GM21619 (cell line): ENCODE results near the gene PDE3A.

Source experiments
- ATAC-seq: cut with Tn5 transposase; IDR thresholded peaks from one replicate; pipeline ENCODE4 v1.9.1; 2021; ENCODE audit not compliant: unreplicated experiment

The PDE3A gene

GRCh38 chr12:20490213-20490612, 121.9 kb downstream of the PDE3A start:
- ATAC-seq: no peak

- ATAC-seq: no peak
Observed at GRCh38 chr12:20491290-20491689, 123.0 kb downstream of the PDE3A start.

- ATAC-seq: no peak
Observed at GRCh38 chr12:20492251-20492760, 124.0 kb downstream of the PDE3A start.

GRCh38 chr12:20493934-20494333, 125.6 kb downstream of the PDE3A start:
- no peak for ATAC-seq

- no peak for ATAC-seq
Observed at GRCh38 chr12:20494851-20495250, 126.5 kb downstream of the PDE3A start.

GRCh38 chr12:20495997-20496396, 127.7 kb downstream of the PDE3A start:
- no peak for ATAC-seq

GRCh38 chr12:20497707-20498106, 129.4 kb downstream of the PDE3A start:
- ATAC-seq: no peak

GRCh38 chr12:20501958-20502357, 133.6 kb downstream of the PDE3A start:
- ATAC-seq: no peak

- no peak for ATAC-seq
Observed at GRCh38 chr12:20503858-20504257, 135.5 kb downstream of the PDE3A start.

- no peak for ATAC-seq
Observed at GRCh38 chr12:20505056-20505455, 136.7 kb downstream of the PDE3A start.

GRCh38 chr12:20507056-20507455, 138.7 kb downstream of the PDE3A start:
- no peak for ATAC-seq

GRCh38 chr12:20507711-20508110, 139.4 kb downstream of the PDE3A start:
- no peak for ATAC-seq

GRCh38 chr12:20508359-20508758, 140.0 kb downstream of the PDE3A start:
- no peak for ATAC-seq

- no peak for ATAC-seq
Observed at GRCh38 chr12:20508962-20509361, 140.6 kb downstream of the PDE3A start.

GRCh38 chr12:20510811-20511210, 142.5 kb downstream of the PDE3A start:
- ATAC-seq: no peak

- no peak for ATAC-seq
Observed at GRCh38 chr12:20513189-20513588, 144.9 kb downstream of the PDE3A start.

- ATAC-seq: no peak
Observed at GRCh38 chr12:20514598-20514997, 146.3 kb downstream of the PDE3A start.

- no peak for ATAC-seq
Observed at GRCh38 chr12:20520532-20520931, 152.2 kb downstream of the PDE3A start.

GRCh38 chr12:20523658-20524057, 155.3 kb downstream of the PDE3A start:
- no peak for ATAC-seq

GRCh38 chr12:20524113-20524512, 155.8 kb downstream of the PDE3A start:
- ATAC-seq: no peak

- ATAC-seq: no peak
Observed at GRCh38 chr12:20525064-20525610, 156.8 kb downstream of the PDE3A start.

GRCh38 chr12:20527417-20528163, 159.3 kb downstream of the PDE3A start:
- ATAC-seq: no peak

- no peak for ATAC-seq
Observed at GRCh38 chr12:20528208-20528607, 159.9 kb downstream of the PDE3A start.
